ENCODE measurements around the gene EEF1AKMT3.

EEF1AKMT3 gene

DNA sequence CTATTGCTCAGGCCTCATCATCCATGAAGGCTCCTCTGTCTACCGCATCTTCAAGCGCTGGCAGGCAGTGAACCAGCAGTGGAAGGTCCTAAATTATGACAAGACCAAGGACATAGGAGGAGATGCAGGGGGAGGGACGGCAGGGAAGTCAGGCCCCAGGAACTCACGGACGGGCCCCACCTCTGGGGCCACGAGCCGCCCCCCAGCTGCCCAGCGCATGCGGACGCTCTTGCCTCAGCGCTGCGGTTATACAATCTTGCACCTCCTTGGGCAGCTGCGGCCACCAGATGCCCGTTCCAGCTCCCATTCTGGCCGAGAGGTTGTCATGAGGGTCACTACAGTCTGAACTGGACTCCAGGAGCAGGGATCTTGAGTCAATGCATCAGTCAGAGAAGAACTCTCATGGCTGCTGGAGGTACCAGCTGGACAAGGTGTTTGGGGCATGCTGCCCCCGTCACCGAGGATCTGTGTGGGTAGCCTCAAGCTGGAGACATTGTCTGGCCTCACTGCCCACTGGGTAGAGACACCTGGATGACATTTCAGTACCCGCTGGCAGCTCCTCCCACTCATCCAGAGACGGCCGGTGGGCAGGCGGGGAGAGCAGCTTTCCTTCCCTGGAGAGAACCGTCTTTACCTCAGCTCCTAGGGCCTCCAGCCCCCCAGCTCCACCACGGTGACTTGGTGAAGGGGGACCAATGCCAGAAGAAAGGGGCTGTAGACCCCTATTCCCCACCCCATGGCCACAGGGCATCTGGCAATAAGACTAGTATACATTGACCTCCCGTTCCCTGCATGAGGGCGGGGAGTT is 13.7 kb upstream of the EEF1AKMT3 start:
- DNase-seq (no peak), ATAC-seq (replicated peaks) (no peak)
- Mint-ChIP-seq H3K36me3 (ENCODE audit: insufficient read depth) (peaks cover 16% of the 10 kb centered on the region), H3K4me1 (ENCODE audit: low read depth in 2 of 2) (peaks cover 29 to 34% of the 10 kb centered on the region in 2 donors), H3K4me3 (peak overlapping the region in 1 of 2 donors; percentile 17), H3K9me3 (no peaks in the 10 kb centered on the region), H3K27me3 (peaks cover 7 to 9% of the 10 kb centered on the region in 2 donors), H3K27ac (no peak overlapping the region)

GRCh38 chr12:57759360-57759980 is 12.9 kb upstream of the EEF1AKMT3 start:
- Mint-ChIP-seq H3K4me3 (no peak overlapping the region), H3K9me3 (no peaks in the 10 kb centered on the region), H3K27ac (no peak overlapping the region), H3K4me1 (ENCODE audit: low read depth in 2 of 2) (peaks cover 27% of the 10 kb centered on the region in 2 donors), H3K27me3 (peaks cover 14 to 16% of the 10 kb centered on the region in 2 donors), H3K36me3 (ENCODE audit: insufficient read depth) (peaks cover 16% of the 10 kb centered on the region)
- no peak for DNase-seq
- ATAC-seq (replicated peaks), result peak; percentile 20

- Mint-ChIP-seq H3K9me3 (no peaks in the 10 kb centered on the region), H3K4me1 (ENCODE audit: low read depth in 2 of 2) (peaks cover 32 to 34% of the 10 kb centered on the region in 2 donors), H3K4me3 (no peak overlapping the region), H3K36me3 (ENCODE audit: insufficient read depth) (peaks cover 16% of the 10 kb centered on the region), H3K27ac (no peak overlapping the region), H3K27me3 (peaks cover 24 to 26% of the 10 kb centered on the region in 2 donors)
- DNase-seq (no peak), ATAC-seq (replicated peaks) (no peak)
Observed at GRCh38 chr12:57760347-57760982, 11.9 kb upstream of the EEF1AKMT3 start.

DNA sequence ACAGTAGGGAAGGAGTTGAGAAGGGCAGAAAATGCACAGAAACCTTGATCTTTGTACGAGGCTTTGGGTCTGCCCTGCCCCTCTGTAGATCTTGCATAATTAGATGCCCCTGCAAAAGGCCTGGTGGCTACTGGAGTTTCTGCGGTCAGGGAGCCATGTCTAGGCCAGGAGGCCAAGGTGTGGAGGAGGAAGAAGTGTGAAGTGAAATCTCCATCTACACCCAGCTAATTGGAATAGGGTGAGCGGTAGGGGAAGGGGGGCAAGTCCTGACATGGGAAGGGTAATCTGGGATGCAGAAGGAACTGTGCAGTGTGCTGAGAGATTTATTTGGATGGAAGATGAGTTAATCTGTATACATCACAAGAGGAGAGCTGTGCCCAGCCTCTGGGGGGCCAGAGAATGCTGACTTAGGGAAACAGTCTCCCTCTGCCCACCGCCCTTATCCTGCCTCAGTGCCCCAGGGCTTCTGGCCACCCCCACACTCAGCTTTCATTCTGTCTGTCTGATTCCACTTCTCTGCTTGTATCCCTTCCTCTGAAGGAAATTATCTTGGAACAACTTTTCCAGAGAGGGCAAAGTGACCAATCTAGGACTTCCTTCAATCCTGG is 10.9 kb upstream of the EEF1AKMT3 start:
- ATAC-seq (replicated peaks), result no peak
- peak overlapping the region in 1 of 2 donors; percentile 38 for H3K27ac Mint-ChIP-seq
- no peaks in the 10 kb centered on the region for H3K9me3 Mint-ChIP-seq
- peaks cover 32 to 36% of the 10 kb centered on the region in 2 donors for H3K27me3 Mint-ChIP-seq
- no peak overlapping the region for H3K4me3 Mint-ChIP-seq
- peaks cover 32 to 36% of the 10 kb centered on the region in 2 donors for H3K4me1 Mint-ChIP-seq (ENCODE audit: low read depth in 2 of 2)
- H3K36me3 Mint-ChIP-seq (ENCODE audit: insufficient read depth), result peaks cover 16% of the 10 kb centered on the region
- no peak for DNase-seq

DNA sequence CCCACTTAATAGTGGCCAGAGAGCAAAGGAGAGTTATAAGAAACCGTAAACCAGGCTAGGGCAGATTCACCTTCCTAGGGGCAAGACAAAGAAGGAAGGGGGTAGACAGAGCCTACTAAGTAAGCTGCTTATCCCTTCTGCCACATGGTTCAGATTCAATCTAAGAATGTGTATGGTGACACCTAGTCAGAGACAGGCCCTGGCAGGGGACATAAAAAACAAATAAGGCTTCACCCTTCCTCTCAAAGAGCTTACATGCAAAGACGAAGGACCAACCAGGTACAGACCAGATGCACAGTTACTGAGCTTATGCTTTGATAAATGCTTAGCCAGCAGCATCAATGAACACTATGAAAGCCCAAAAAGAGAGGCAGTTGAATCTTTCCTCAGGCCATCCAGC is 10.0 kb upstream of the EEF1AKMT3 start:
- no peak overlapping the region for H3K27ac Mint-ChIP-seq
- H3K4me3 Mint-ChIP-seq, result no peak overlapping the region
- no peak for DNase-seq
- peaks cover 37 to 45% of the 10 kb centered on the region in 2 donors for H3K27me3 Mint-ChIP-seq
- H3K4me1 Mint-ChIP-seq (ENCODE audit: low read depth in 2 of 2), result peaks cover 28 to 32% of the 10 kb centered on the region in 2 donors
- peaks cover 10% of the 10 kb centered on the region for H3K36me3 Mint-ChIP-seq (ENCODE audit: insufficient read depth)
- no peak for ATAC-seq (replicated peaks)
- H3K9me3 Mint-ChIP-seq, result no peaks in the 10 kb centered on the region

DNA sequence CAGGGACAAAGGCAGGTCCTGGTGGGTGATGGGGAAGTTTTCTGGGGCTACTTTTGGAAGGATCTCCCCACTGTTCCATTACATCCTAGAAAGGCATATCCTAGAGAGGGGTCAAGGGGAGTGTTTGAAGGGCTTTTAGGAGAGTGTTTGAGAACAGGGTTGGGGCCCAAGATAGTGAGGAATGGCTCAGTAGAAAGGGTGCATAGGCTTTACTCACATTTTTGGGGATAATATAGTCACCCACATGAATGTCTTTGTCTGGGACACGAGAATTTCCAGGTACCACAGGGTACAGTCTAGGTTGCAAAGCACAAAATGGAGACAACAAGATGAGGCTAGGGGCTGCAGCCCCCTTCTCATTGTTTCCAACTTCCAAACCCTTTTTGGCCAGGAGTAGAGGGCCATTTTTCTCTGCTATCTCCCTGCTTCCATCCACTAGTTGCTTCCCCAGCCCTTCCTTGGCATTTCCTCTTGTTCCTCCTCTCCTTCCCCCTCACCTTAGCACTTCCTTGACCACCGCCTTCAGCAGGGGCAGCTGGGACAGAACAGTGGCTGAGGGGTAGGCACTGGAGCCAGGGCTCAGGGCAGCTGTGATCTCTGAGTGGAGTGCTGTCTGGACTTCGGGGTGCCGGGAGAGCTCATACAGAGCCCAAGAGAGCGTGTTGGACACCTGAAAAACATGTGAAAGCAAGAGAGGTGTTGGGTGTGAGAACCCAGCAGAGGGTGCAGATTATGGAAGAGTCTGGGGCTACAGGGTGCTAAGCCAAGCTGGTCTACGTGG is 8.3 kb upstream of the EEF1AKMT3 start:
- DNase-seq, result no peak
- Mint-ChIP-seq H3K9me3 (no peaks in the 10 kb centered on the region), H3K27me3 (peaks cover 37 to 47% of the 10 kb centered on the region in 2 donors), H3K27ac (no peak overlapping the region), H3K4me3 (peak overlapping the region; percentile 84 to 91), H3K4me1 (ENCODE audit: low read depth in 2 of 2) (peaks cover 26 to 32% of the 10 kb centered on the region in 2 donors), H3K36me3 (ENCODE audit: insufficient read depth) (peaks cover 7% of the 10 kb centered on the region)
- ATAC-seq (replicated peaks), result no peak

- H3K4me3 Mint-ChIP-seq, result peak overlapping the region; percentile 84 to 91
- peaks cover 37 to 47% of the 10 kb centered on the region in 2 donors for H3K27me3 Mint-ChIP-seq
- H3K9me3 Mint-ChIP-seq, result no peaks in the 10 kb centered on the region
- H3K27ac Mint-ChIP-seq, result no peak overlapping the region
- peak; percentile 31 for ATAC-seq (replicated peaks)
- H3K36me3 Mint-ChIP-seq (ENCODE audit: insufficient read depth), result peaks cover 4% of the 10 kb centered on the region
- H3K4me1 Mint-ChIP-seq (ENCODE audit: low read depth in 2 of 2), result peaks cover 20 to 28% of the 10 kb centered on the region in 2 donors
- no peak for DNase-seq
Observed at GRCh38 chr12:57764662-57765002, 7.8 kb upstream of the EEF1AKMT3 start.

DNA sequence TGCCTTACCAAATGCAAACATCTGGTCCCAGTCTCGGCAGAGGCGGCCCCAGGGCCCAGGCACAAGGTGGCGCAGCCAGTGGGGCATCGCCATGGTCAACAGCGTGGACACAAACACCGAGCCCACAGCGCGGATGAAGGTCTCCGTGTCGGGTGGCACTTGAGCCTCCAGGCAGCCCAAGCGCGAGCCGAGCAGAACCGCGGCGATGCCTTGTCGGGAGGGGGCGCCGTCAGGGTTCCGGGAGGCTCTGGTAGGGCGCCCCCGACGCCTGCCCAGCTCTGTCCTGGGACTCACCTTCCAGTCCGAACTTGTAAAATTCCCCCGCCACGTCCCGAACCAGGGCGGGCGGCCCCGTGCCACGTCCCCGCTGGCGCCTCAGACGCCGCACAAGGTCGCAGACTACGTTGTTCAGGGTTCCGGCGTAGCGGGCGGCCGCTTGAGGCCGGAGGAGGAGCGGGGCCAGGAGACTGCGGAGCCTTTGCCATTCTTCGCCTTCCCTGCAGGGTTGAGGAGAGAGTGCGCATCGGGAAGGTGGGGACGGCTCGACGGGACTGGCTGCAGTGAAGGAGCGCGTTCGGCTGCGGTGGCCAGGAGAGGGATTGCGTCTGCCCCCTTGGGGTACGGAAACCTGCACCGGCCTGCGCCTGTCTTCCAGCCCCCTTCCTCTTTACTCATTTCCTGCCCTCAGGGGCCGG is 7.3 kb upstream of the EEF1AKMT3 start:
- peaks cover 37 to 47% of the 10 kb centered on the region in 2 donors for H3K27me3 Mint-ChIP-seq
- DNase-seq (peak in 1 of 3 experiments; percentile 45), ATAC-seq (replicated peaks) (peak; percentile 76)
- H3K36me3 Mint-ChIP-seq (ENCODE audit: insufficient read depth), result peaks cover 8% of the 10 kb centered on the region
- H3K9me3 Mint-ChIP-seq, result no peaks in the 10 kb centered on the region
- H3K4me3 Mint-ChIP-seq, result peak overlapping the region; percentile 84 to 91
- peak overlapping the region in 1 of 2 donors; percentile 31 for H3K27ac Mint-ChIP-seq
- peaks cover 18 to 28% of the 10 kb centered on the region in 2 donors for H3K4me1 Mint-ChIP-seq (ENCODE audit: low read depth in 2 of 2)

DNA sequence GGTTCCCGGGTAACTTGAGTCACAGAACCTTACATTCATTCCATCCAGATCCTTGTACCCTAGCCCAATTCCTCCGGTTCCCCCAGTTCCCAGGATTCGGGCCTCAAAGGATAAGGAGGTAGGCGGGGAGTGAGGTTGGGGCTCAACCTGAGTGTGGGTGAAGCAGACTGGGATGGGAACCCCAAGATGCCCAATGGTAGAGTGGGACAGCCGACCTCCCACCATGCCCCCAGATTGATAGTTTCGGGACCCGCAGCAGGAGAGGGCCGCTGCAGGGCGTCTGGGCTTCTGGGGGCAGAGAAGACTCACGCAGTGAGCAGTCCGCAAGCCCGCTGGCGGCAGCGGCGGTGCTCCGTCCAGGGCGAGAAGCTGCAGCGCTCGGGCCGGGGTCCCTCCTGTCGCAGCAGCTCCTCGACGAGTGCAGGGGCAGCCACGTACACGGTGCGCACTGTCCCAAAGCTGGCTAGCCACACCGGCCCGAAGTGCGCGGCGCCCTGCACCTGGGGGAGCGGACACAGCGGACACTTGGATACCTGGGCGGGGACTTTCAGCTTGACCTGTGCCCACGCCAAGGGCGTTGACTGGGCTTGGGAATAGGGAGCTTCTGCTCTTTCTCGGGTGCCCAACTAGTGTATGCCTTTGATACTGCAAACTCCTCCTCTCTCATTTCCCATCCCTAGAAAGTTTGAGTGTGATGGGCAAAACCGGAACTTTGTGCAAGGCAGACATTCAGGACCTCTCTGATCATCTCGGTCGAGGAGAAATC is 6.5 kb upstream of the EEF1AKMT3 start:
- peak overlapping the region in 1 of 2 donors; percentile 31 for H3K27ac Mint-ChIP-seq
- no peaks in the 10 kb centered on the region for H3K9me3 Mint-ChIP-seq
- peak overlapping the region; percentile 84 to 91 for H3K4me3 Mint-ChIP-seq
- H3K36me3 Mint-ChIP-seq (ENCODE audit: insufficient read depth), result peaks cover 8% of the 10 kb centered on the region
- no peak for DNase-seq
- ATAC-seq (replicated peaks), result peak; percentile 14
- H3K27me3 Mint-ChIP-seq, result peaks cover 37 to 47% of the 10 kb centered on the region in 2 donors
- peaks cover 18 to 28% of the 10 kb centered on the region in 2 donors for H3K4me1 Mint-ChIP-seq (ENCODE audit: low read depth in 2 of 2)

DNA sequence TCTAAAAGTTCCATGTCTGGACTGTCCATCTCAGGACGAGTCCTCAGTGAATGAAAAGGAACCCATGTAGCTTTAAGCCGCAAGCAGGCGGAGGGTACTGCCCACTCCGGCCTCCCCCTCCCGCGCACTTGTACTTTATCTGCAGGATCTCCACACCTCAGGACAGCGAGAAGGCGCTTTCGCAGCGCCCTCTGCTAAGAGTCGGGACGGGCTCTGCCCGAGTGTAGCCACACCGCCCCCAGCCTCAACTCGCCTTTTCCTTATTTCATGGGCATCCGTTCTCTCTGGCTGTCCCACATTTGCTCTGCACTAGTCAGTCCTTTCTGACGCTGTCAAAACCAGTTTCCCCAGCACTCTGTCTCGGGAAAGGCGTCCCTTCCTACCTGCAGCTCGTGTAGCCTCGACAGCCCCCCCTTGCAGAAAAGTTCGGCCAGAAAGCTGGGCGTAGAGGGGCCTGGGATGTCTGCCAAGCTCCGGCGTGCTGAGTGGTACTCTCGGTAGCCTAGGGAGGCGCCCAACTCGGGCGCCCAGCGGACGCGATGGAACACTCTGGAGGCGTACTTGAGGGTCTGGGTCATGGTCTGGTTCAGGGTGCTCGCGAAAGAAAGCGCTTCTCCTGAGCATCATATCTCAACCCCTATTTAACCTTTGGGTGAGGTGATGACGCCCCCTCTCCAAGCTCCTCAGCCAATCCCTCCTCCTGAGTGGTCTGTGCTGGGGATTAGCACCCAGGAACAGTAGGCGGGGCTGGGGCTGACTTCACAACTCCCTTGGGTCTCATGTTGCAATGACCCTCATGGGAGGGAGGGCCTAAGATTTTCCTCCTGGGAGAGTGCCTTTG is 5.7 kb upstream of the EEF1AKMT3 start, which contains the start of gene CYP27B1:
CYP27B1 (minus strand) TSS at position 615 of the 841 bp plus-strand sequence; CDS start at position 578, 37 bp downstream.
- Mint-ChIP-seq H3K4me1 (ENCODE audit: low read depth in 2 of 2) (peaks cover 23 to 33% of the 10 kb centered on the region in 2 donors), H3K36me3 (ENCODE audit: insufficient read depth) (peaks cover 8% of the 10 kb centered on the region), H3K27ac (no peak within 1 kb of the TSS), H3K4me3 (peak within 1 kb of the TSS; percentile 84 to 91), H3K27me3 (peaks cover 37 to 47% of the 10 kb centered on the region in 2 donors), H3K9me3 (no peaks in the 10 kb centered on the region)
- ATAC-seq (replicated peaks), result peak; percentile 33
- DNase-seq, result no peak

- no peak overlapping the region for H3K27ac Mint-ChIP-seq
- H3K4me1 Mint-ChIP-seq (ENCODE audit: low read depth in 2 of 2), result peaks cover 26 to 36% of the 10 kb centered on the region in 2 donors
- ATAC-seq (replicated peaks) (no peak), DNase-seq (no peak)
- H3K9me3 Mint-ChIP-seq, result no peaks in the 10 kb centered on the region
- peaks cover 13% of the 10 kb centered on the region for H3K36me3 Mint-ChIP-seq (ENCODE audit: insufficient read depth)
- H3K27me3 Mint-ChIP-seq, result peaks cover 37 to 47% of the 10 kb centered on the region in 2 donors
- peak overlapping the region in 1 of 2 donors; percentile 91 for H3K4me3 Mint-ChIP-seq
Observed at GRCh38 chr12:57767305-57767698, 5.1 kb upstream of the EEF1AKMT3 start.

Measured in effector memory CD8-positive, alpha-beta T cell (primary cell).